HuH-7 (cell line): ENCODE results near the gene ZNF454.

ENCODE experiments used
- DNase-seq: peaks from one replicate; pipeline ENCODE4 v3.0.0; 2011; ENCODE audit warnings: low spot score

ZNF454 gene

GRCh38 chr5:178993236-178993765, 52.3 kb downstream of the ZNF454 start:
- DNase-seq = no peak

- no peak for DNase-seq
Observed at GRCh38 chr5:178993955-178994579, 53.1 kb downstream of the ZNF454 start.

GRCh38 chr5:178994580-178995340, 53.8 kb downstream of the ZNF454 start, which contains the start of gene GRM6:
GRM6 (minus strand) TSS chr5:178995320; CDS start chr5:178994944, 376 bp downstream.
- DNase-seq = no peak

GRCh38 chr5:178995341-178995690, 54.3 kb downstream of the ZNF454 start:
- no peak for DNase-seq

- DNase-seq = no peak
Observed at GRCh38 chr5:178996156-178996555, 55.2 kb downstream of the ZNF454 start.

- DNase-seq = no peak
Observed at GRCh38 chr5:178997191-178997590, 56.2 kb downstream of the ZNF454 start.

- DNase-seq = no peak
Observed at GRCh38 chr5:178998441-178998840, 57.4 kb downstream of the ZNF454 start.

- no peak for DNase-seq
Observed at GRCh38 chr5:179006564-179006963, 65.6 kb downstream of the ZNF454 start.

GRCh38 chr5:179008667-179009066, 67.7 kb downstream of the ZNF454 start:
- no peak for DNase-seq
